Right lobe of liver (tissue), 4 donors: ENCODE results near the gene ATP1B2.

Experiments used
- POLR2A ChIP-seq: fragments of 450-650 bp; IDR thresholded peaks from one replicate; pipeline ENCODE4 v1.6.1; 2017; ENCODE audit warnings: antibody characterized with exemption, mild to moderate bottlenecking
- TF ChIP-seq, protein P1 (sequence below), 4 donors: fragments of 200-600 bp in 3 of 4; fragments of 450-650 bp in 1 of 4; IDR thresholded peaks; one replicate each; pipeline versions ENCODE4 v1.5.1 to v1.8.0; 2016 to 2022; ENCODE audit warnings: antibody characterized with exemption in 4 of 4, mild to moderate bottlenecking in 2 of 4
- donor health status: DM: no; HTN: no; CAD: no.
- donor health status: DM: no; HTN: no; CAD: no.
- donor health status: DM: no; HTN: yes; CAD: no.

DNA sequence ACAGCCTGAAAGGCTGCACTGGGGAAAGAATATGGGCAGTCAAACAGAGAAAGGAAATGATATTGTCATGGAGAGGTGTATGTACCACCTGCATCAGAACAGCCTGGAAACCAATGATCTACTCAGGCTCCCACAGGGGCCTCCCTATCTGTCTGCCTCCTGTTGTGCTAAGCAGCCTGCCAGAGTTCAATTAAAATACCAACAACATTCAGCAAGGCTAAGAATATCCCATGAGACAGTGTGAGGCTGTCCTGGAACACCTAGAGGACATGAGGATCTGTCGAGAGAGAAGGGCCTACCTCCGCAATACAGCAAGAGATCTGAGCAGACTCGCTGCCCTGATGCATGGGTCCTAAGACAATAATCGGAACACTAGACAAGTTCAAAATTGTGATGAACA, 44.4 kb upstream of the ATP1B2 start:
- TF ChIP-seq, protein P1, sequence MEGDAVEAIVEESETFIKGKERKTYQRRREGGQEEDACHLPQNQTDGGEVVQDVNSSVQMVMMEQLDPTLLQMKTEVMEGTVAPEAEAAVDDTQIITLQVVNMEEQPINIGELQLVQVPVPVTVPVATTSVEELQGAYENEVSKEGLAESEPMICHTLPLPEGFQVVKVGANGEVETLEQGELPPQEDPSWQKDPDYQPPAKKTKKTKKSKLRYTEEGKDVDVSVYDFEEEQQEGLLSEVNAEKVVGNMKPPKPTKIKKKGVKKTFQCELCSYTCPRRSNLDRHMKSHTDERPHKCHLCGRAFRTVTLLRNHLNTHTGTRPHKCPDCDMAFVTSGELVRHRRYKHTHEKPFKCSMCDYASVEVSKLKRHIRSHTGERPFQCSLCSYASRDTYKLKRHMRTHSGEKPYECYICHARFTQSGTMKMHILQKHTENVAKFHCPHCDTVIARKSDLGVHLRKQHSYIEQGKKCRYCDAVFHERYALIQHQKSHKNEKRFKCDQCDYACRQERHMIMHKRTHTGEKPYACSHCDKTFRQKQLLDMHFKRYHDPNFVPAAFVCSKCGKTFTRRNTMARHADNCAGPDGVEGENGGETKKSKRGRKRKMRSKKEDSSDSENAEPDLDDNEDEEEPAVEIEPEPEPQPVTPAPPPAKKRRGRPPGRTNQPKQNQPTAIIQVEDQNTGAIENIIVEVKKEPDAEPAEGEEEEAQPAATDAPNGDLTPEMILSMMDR (IDR thresholded peaks at IDR 0.05) = no peak
- no peak for TF ChIP-seq POLR2A
